Measurements from ENCODE around the gene C16orf74. TPM values are rescaled to one million over a fixed set of nuclear protein-coding genes. Genes with fewer than 3 reads are reported as not detected.

Gene C16orf74
- total RNA-seq, 4 donors from 2014 or later = 11.0 to 13.0 (median 11.4) TPM

DNA sequence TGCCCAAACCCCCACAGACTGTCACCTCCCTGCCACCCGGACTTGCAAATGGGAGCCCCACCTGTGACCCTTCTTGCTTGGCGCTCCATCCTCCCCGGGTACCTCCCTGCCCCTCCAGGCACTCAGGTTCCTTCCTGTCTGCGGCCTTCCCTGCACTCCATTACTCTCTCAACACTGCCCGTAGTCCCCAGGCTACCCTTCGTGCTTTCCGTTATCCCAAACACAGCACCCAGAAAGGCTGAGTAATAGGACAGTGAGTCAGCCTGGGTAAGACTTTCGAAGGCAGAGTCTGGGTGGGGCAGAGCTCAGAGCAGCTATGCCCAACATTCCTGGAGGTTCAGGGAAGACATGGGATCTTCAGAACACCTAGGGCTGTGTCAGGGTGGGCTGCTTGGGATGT lies 16.6 kb upstream of the C16orf74 start:
- Histone ChIP-seq H3K4me1 (no peaks in the 10 kb centered on the region), H3K36me3 (peaks cover 4% of the 10 kb centered on the region), H3K27me3 (peaks cover 11% of the 10 kb centered on the region), H3K9me3 (no peaks in the 10 kb centered on the region), H3K27ac (no peak overlapping the region), H3K4me3 (no peak overlapping the region)
- TF ChIP-seq POLR2AphosphoS5 (IDR thresholded peaks at IDR 0.05) (no peak), EP300 (IDR thresholded peaks at IDR 0.05) (no peak), POLR2A (IDR thresholded peaks at IDR 0.05) (no peak)
- TF ChIP-seq, protein P1, sequence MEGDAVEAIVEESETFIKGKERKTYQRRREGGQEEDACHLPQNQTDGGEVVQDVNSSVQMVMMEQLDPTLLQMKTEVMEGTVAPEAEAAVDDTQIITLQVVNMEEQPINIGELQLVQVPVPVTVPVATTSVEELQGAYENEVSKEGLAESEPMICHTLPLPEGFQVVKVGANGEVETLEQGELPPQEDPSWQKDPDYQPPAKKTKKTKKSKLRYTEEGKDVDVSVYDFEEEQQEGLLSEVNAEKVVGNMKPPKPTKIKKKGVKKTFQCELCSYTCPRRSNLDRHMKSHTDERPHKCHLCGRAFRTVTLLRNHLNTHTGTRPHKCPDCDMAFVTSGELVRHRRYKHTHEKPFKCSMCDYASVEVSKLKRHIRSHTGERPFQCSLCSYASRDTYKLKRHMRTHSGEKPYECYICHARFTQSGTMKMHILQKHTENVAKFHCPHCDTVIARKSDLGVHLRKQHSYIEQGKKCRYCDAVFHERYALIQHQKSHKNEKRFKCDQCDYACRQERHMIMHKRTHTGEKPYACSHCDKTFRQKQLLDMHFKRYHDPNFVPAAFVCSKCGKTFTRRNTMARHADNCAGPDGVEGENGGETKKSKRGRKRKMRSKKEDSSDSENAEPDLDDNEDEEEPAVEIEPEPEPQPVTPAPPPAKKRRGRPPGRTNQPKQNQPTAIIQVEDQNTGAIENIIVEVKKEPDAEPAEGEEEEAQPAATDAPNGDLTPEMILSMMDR (IDR thresholded peaks at IDR 0.05) = no peak
- 59% methylated on average over 8 of the region's 8 CpGs for WGBS
- DNase-seq (ENCODE audit: low spot score in 2 of 2) = no peak

DNA sequence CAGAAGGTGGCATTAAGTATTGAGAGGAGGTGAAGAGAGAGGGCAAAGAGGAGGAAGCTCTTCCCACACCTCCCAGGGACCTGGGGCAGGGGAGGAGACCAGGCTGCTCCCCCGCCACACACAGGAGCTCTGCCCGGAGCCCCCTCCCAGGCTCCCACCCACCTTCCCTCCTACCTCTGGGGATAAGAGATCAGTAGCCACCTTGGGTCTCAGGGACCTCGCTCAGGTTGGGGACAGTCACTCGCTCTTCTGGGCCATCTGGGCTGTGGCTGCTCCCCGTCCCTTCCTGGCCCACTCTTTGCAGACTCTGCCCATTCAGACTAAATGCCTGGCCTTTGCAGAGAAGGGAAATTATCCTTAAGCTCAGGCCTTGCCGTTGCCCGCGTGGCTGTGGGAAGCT lies 14.9 kb upstream of the C16orf74 start:
- Histone ChIP-seq H3K27me3 (peaks cover 12% of the 10 kb centered on the region), H3K9me3 (no peaks in the 10 kb centered on the region), H3K36me3 (no peaks in the 10 kb centered on the region), H3K4me1 (no peaks in the 10 kb centered on the region), H3K4me3 (no peak overlapping the region), H3K27ac (no peak overlapping the region)
- 67% methylated on average over 5 of the region's 8 CpGs for WGBS
- no peak for DNase-seq (ENCODE audit: low spot score in 2 of 2)
- TF ChIP-seq POLR2A (IDR thresholded peaks at IDR 0.05) (no peak), POLR2AphosphoS5 (IDR thresholded peaks at IDR 0.05) (no peak), EP300 (IDR thresholded peaks at IDR 0.05) (no peak)
- TF ChIP-seq, protein P1 (IDR thresholded peaks at IDR 0.05) = no peak

DNA sequence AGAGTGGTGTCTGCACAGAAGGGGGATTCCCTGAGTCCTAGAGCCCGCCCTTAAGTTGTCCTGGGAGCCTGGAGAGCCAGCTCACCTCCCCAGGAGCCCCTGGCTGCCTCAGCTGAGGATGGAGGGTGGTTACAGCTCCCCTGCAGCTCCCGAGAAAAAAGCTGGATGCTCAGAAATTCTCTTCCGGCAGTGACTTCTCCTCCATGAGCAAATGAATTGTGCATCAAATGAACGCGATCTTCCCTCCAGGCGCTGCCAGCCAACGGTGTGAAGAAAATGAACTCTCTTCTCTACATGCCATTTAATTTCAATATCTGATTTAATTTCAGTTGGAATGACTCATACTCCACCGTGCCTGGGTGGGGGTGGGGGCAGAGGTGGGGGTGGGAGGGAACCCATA lies 14.3 kb upstream of the C16orf74 start:
- no peak overlapping the region for H3K27ac ChIP-seq
- no peaks in the 10 kb centered on the region for H3K36me3 ChIP-seq
- H3K27me3 ChIP-seq = peaks cover 15% of the 10 kb centered on the region
- no peak for DNase-seq (ENCODE audit: low spot score in 2 of 2)
- H3K4me3 ChIP-seq = no peak overlapping the region
- no peaks in the 10 kb centered on the region for H3K9me3 ChIP-seq
- TF ChIP-seq EP300 (IDR thresholded peaks at IDR 0.05) (no peak), POLR2AphosphoS5 (IDR thresholded peaks at IDR 0.05) (no peak), POLR2A (IDR thresholded peaks at IDR 0.05) (no peak)
- TF ChIP-seq, protein P1 (IDR thresholded peaks at IDR 0.05) = no peak
- WGBS = 45% methylated on average over 8 of the region's 8 CpGs
- no peaks in the 10 kb centered on the region for H3K4me1 ChIP-seq

DNA sequence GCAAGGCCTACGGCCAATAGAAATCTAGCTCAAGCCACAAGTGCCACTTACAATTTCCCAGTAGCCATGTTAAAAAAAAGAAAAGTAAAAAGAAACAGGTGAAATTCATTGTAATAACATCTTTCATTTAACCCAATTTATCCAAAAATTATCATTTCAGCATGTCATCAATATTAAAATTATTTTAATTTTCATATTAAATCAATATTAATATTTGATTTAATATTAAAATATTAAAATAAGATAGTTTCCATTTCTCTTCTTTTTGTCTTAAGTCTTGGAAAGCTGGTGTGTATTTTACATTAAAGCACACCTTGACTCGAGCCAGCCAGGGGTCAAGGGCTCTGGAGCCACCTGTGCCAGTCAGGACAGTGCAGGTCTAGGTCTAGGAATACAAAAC lies 12.7 kb upstream of the C16orf74 start:
- no peaks in the 10 kb centered on the region for H3K9me3 ChIP-seq
- no peak for TF ChIP-seq POLR2A (IDR thresholded peaks at IDR 0.05)
- no peaks in the 10 kb centered on the region for H3K36me3 ChIP-seq
- H3K27me3 ChIP-seq = peaks cover 15% of the 10 kb centered on the region
- no peak overlapping the region for H3K4me3 ChIP-seq
- H3K4me1 ChIP-seq = no peaks in the 10 kb centered on the region
- no peak overlapping the region for H3K27ac ChIP-seq
- 91% methylated on average over 2 of the region's 2 CpGs for WGBS
- no peak for DNase-seq (ENCODE audit: low spot score in 2 of 2)

DNA sequence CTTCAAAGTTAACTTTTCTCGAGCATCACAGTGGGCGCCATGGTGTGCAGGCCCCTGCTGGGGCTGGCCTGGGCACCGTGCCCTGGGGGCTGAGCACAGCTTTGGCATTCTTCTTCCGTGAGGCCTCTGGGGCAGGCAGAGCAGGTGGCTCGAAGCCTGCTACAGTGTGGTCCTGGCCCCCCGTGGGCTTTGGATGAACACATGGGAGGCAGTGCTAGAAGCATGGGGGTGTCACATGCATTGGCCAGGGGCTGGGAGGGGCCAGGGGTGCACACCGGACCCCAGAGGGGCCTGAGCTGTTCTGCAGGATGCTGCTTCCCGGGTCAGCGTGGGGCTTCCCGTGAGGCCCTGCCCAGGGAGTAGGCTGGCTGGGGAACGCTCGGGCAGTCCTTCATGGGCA lies 12.1 kb upstream of the C16orf74 start:
- H3K36me3 ChIP-seq = no peaks in the 10 kb centered on the region
- H3K27me3 ChIP-seq = peaks cover 15% of the 10 kb centered on the region
- TF ChIP-seq POLR2AphosphoS5 (IDR thresholded peaks at IDR 0.05) = no peak
- no peak for TF ChIP-seq EP300 (IDR thresholded peaks at IDR 0.05)
- TF ChIP-seq, protein P1 (IDR thresholded peaks at IDR 0.05) = no peak
- TF ChIP-seq POLR2A (IDR thresholded peaks at IDR 0.05) = no peak
- DNase-seq (ENCODE audit: low spot score in 2 of 2) = no peak
- 99% methylated on average over 10 of the region's 12 CpGs for WGBS
- H3K4me3 ChIP-seq = no peak overlapping the region
- H3K9me3 ChIP-seq = no peaks in the 10 kb centered on the region
- no peaks in the 10 kb centered on the region for H3K4me1 ChIP-seq
- no peak overlapping the region for H3K27ac ChIP-seq

DNA sequence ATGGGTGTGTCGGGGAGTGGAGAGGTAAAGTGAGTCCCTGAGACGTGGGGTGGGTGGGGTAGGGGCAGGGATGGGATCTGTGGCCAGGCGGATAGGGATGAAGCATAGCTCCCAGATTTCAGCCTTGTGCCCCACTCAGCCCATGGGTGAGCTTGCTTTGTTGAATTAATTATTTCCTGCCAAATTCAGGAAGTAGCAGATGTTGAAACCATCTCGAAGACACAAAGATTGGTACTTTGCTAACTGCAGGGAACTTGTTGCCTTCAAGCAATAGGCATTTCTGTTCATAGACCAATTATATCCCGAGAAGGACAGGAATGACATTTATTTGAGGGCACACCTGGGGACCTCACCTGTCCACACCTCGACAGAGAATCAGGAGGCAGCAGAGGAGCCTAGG lies 11.0 kb upstream of the C16orf74 start:
- no peak overlapping the region for H3K27ac ChIP-seq
- no peak overlapping the region for H3K4me3 ChIP-seq
- H3K36me3 ChIP-seq = no peaks in the 10 kb centered on the region
- no peaks in the 10 kb centered on the region for H3K4me1 ChIP-seq
- peaks cover 15% of the 10 kb centered on the region for H3K27me3 ChIP-seq
- no peak for DNase-seq (ENCODE audit: low spot score in 2 of 2)
- WGBS = 58% methylated on average over 6 of the region's 6 CpGs
- H3K9me3 ChIP-seq = no peaks in the 10 kb centered on the region
- TF ChIP-seq POLR2AphosphoS5 (IDR thresholded peaks at IDR 0.05) = no peak
- TF ChIP-seq, protein P1 (IDR thresholded peaks at IDR 0.05) = no peak
- TF ChIP-seq POLR2A (IDR thresholded peaks at IDR 0.05) = no peak
- no peak for TF ChIP-seq EP300 (IDR thresholded peaks at IDR 0.05)
